ENCODE results near the gene CDA.

Gene CDA

GRCh38 chr1:20658166-20658915, 69.4 kb downstream of the CDA start:
- no peak for DNase-seq

- no peak for DNase-seq
Measured at GRCh38 chr1:20660363-20660762, 71.5 kb downstream of the CDA start.

- DNase-seq, result no peak
Measured at GRCh38 chr1:20660847-20661206, 71.9 kb downstream of the CDA start.

- peak; percentile 95 for DNase-seq
Measured at GRCh38 chr1:20661207-20662109, 72.6 kb downstream of the CDA start, which contains the start of gene DDOST. Gene DDOST, minus strand, starts transcription at chr1:20661369. Its CDS starts 19 bp downstream, at chr1:20661350.

- no peak for DNase-seq
Measured at GRCh38 chr1:20662110-20662475, 73.2 kb downstream of the CDA start.

GRCh38 chr1:20663365-20663764, 74.5 kb downstream of the CDA start:
- no peak for DNase-seq

GRCh38 chr1:20663969-20664715, 75.2 kb downstream of the CDA start:
- no peak for DNase-seq

- DNase-seq, result no peak
Measured at GRCh38 chr1:20665726-20666125, 76.8 kb downstream of the CDA start.

GRCh38 chr1:20666146-20666545, 77.2 kb downstream of the CDA start:
- no peak for DNase-seq

GRCh38 chr1:20666804-20667203, 77.9 kb downstream of the CDA start:
- DNase-seq, result no peak
